A673 (cell line): ENCODE data around the gene ARHGEF9. TPM values are rescaled to one million over a fixed set of nuclear protein-coding genes. Genes with fewer than 3 reads are reported as not detected.

Experiments used
- BruUV-seq: library from RNA; stranded (reverse); fragments of 400-500 nt; replicated peaks from 2 replicates; lab custom pipeline; 2021; lab: Mats Ljungman, UMichigan
- CTCF ChIA-PET: fragments of 300-600 bp; sonication (Branson Sonifier 250); formaldehyde crosslinking; loops from one replicate; lab custom pipeline; 2022; ENCODE audit warnings: antibody characterized with exemption; lab: Charles Lee
- POLR2A ChIA-PET: fragments of 300-600 bp; sonication (Branson Sonifier 250); formaldehyde crosslinking; loops from one replicate; lab custom pipeline; 2022; ENCODE audit warnings: antibody characterized with exemption; ENCODE audit not compliant: low non-redundant PET; lab: Charles Lee
- DNase-seq: peaks from one replicate; pipeline ENCODE4 v3.0.0-alpha.2; 2015; ENCODE audit warnings: low spot score
- H3K27ac ChIP-seq: fragments of 200-600 bp; sonication (generic); 2 replicates; pipeline ENCODE4 v1.5.1; 2016; ENCODE audit warnings: mixed run types, low read depth, mild to moderate bottlenecking, mixed read lengths, antibody characterized with exemption, low read length; ENCODE audit not compliant: poor library complexity, severe bottlenecking
- H3K27me3 ChIP-seq: fragments of 200-600 bp; sonication (generic); replicated peaks from 2 replicates; pipeline ENCODE4 v1.6.1; 2017; ENCODE audit warnings: mixed run types, low read depth, mild to moderate bottlenecking, mixed read lengths, antibody characterized with exemption, low read length; ENCODE audit not compliant: insufficient read depth, poor library complexity
- H3K36me3 ChIP-seq: fragments of 200-600 bp; sonication (generic); 2 replicates; pipeline ENCODE4 v1.6.1; 2016; ENCODE audit warnings: mixed run types, mild to moderate bottlenecking, mixed read lengths, antibody characterized with exemption, low read length; ENCODE audit not compliant: insufficient read depth, poor library complexity, severe bottlenecking
- H3K4me1 ChIP-seq: fragments of 200-600 bp; sonication (generic); 2 replicates; pipeline ENCODE4 v1.6.1; 2017; ENCODE audit warnings: mixed run types, mild to moderate bottlenecking, mixed read lengths, antibody characterized with exemption, low read length; ENCODE audit not compliant: insufficient read depth, poor library complexity, severe bottlenecking
- H3K4me3 ChIP-seq: fragments of 200-600 bp; sonication (generic); 2 replicates; pipeline ENCODE4 v1.5.1; 2016; ENCODE audit warnings: low read depth, mixed run types, mild to moderate bottlenecking, mixed read lengths, low read length; ENCODE audit not compliant: poor library complexity, severe bottlenecking
- H3K9me3 ChIP-seq: fragments of 200-600 bp; sonication (generic); 2 replicates; pipeline ENCODE4 v1.6.1; 2016; ENCODE audit warnings: mixed run types, low read depth, mild to moderate bottlenecking, mixed read lengths, antibody characterized with exemption, low read length; ENCODE audit not compliant: poor library complexity, severe bottlenecking
- CTCF ChIP-seq: fragments of 300-800, 200-600 bp; sonication (generic); conservative IDR thresholded peaks from 2 replicates; pipeline ENCODE4 v1.5.1; 2017; ENCODE audit warnings: low read depth, mild to moderate bottlenecking, antibody characterized with exemption, low read length, moderate library complexity, mixed read lengths
- EZH2 ChIP-seq: fragments of 200-600 bp; sonication (generic); IDR thresholded peaks from 2 replicates; pipeline ENCODE4 v1.6.1; 2017; ENCODE audit warnings: borderline replicate concordance, low read depth, mild to moderate bottlenecking, mixed read lengths, antibody characterized with exemption, low read length; ENCODE audit not compliant: poor library complexity, severe bottlenecking
- intact Hi-C: fragments of 100-400 bp; cut with micrococcal nuclease; formaldehyde crosslinking; loops from one replicate; pipeline ENCODE4 v1.10.0; 2022; ENCODE audit not compliant: unreplicated experiment
- total RNA-seq: library from RNA; stranded (reverse); gene quantifications from 2 replicates; pipeline ENCODE4 v1.2.3, GENCODE V29; 2021

The ARHGEF9 gene
- total RNA-seq, 1 experiment from 2014 or later: 10.3 TPM

- H3K27ac ChIP-seq: no peak overlapping the region
- H3K4me3 ChIP-seq: no peak overlapping the region
- POLR2A ChIA-PET: no interaction called here
- CTCF ChIA-PET: no interaction called here
- no peaks in the 10 kb centered on the region for H3K36me3 ChIP-seq
- no peak for TF ChIP-seq CTCF
- H3K4me1 ChIP-seq: no peaks in the 10 kb centered on the region
- H3K27me3 ChIP-seq: no peaks in the 10 kb centered on the region
- no peak for DNase-seq
- intact Hi-C loops: no loop called here
- BruUV-seq: no TSS peak
- H3K9me3 ChIP-seq: no peaks in the 10 kb centered on the region
These were observed 41.4 kb downstream of the ARHGEF9 start for GRCh38 chrX:63743596-63743995.

GRCh38 chrX:63740382-63740781, 44.6 kb downstream of the ARHGEF9 start:
- Histone ChIP-seq H3K9me3 (no peaks in the 10 kb centered on the region), H3K27ac (no peak overlapping the region), H3K36me3 (no peaks in the 10 kb centered on the region), H3K27me3 (no peaks in the 10 kb centered on the region), H3K4me1 (no peaks in the 10 kb centered on the region), H3K4me3 (no peak overlapping the region)
- ChIA-PET CTCF (no interaction called here), POLR2A (no interaction called here)
- no peak for DNase-seq
- intact Hi-C loops: no loop called here
- no TSS peak for BruUV-seq
- no peak for TF ChIP-seq CTCF
- TF ChIP-seq EZH2: no peak

- intact Hi-C loops: no loop called here
- CTCF ChIA-PET: no interaction called here
- no peaks in the 10 kb centered on the region for H3K36me3 ChIP-seq
- no peak overlapping the region for H3K4me3 ChIP-seq
- TF ChIP-seq CTCF (no peak), EZH2 (no peak)
- no peak for DNase-seq
- POLR2A ChIA-PET: no interaction called here
- H3K4me1 ChIP-seq: no peaks in the 10 kb centered on the region
- H3K9me3 ChIP-seq: no peaks in the 10 kb centered on the region
- H3K27ac ChIP-seq: no peak overlapping the region
- BruUV-seq: no TSS peak
- no peaks in the 10 kb centered on the region for H3K27me3 ChIP-seq
These were observed 45.1 kb downstream of the ARHGEF9 start for GRCh38 chrX:63739885-63740284.
